GM12874 (cell line): ENCODE results near the gene ARHGEF12.

Experiments used
- CTCF ChIP-seq: IDR thresholded peaks from 2 replicates; pipeline ENCODE4 v1.5.1; 2011; ENCODE audit warnings: low read depth, mild to moderate bottlenecking, control low read depth, low read length, moderate library complexity; ENCODE audit not compliant: insufficient read depth

Gene ARHGEF12

GRCh38 chr11:120431633-120432032 is 95.4 kb downstream of the ARHGEF12 start:
- TF ChIP-seq CTCF: peak; percentile 21; the same call in 1 of the 2 replicates

GRCh38 chr11:120432056-120433018 is 96.1 kb downstream of the ARHGEF12 start:
- TF ChIP-seq CTCF: no peak

GRCh38 chr11:120441592-120441991 is 105.4 kb downstream of the ARHGEF12 start:
- TF ChIP-seq CTCF: no peak

- no peak for TF ChIP-seq CTCF
Observed at GRCh38 chr11:120442031-120442430, 105.8 kb downstream of the ARHGEF12 start.

- TF ChIP-seq CTCF: no peak
Observed at GRCh38 chr11:120446802-120447201, 110.6 kb downstream of the ARHGEF12 start.

GRCh38 chr11:120448240-120448639 is 112.0 kb downstream of the ARHGEF12 start:
- no peak for TF ChIP-seq CTCF

- TF ChIP-seq CTCF: no peak
Observed at GRCh38 chr11:120455487-120455886, 119.3 kb downstream of the ARHGEF12 start.
